BLaER1 (cell line): ENCODE measurements around the gene ARID1B.
"Not testable (repeated sequence)": the region's sequence is repeated elsewhere in the genome, so short reads cannot be mapped to it uniquely, and the experiment has no call there.

Experiments
- H3K27ac ChIP-seq: shearing (Covaris generic); formaldehyde crosslinking; 2 replicates; pipeline ENCODE4 v1.8.1; 2022
- H3K27me3 ChIP-seq: shearing (Covaris generic); formaldehyde crosslinking; 2 replicates; pipeline ENCODE4 v1.8.1; 2022
- H3K36me3 ChIP-seq: shearing (Covaris generic); formaldehyde crosslinking; 2 replicates; pipeline ENCODE4 v1.8.1; 2022
- H3K4me1 ChIP-seq: shearing (Covaris generic); formaldehyde crosslinking; 2 replicates; pipeline ENCODE4 v1.8.1; 2022
- H3K4me2 ChIP-seq: shearing (Covaris generic); formaldehyde crosslinking; 2 replicates; pipeline ENCODE4 v1.8.1; 2022
- H3K4me3 ChIP-seq: shearing (Covaris generic); formaldehyde crosslinking; 2 replicates; pipeline ENCODE4 v1.8.1; 2022
- H3K9ac ChIP-seq: shearing (Covaris generic); formaldehyde crosslinking; 2 replicates; pipeline ENCODE4 v1.8.1; 2022
- H3K9me3 ChIP-seq: shearing (Covaris generic); formaldehyde crosslinking; 2 replicates; pipeline ENCODE4 v1.8.1; 2022
- H4K20me1 ChIP-seq: shearing (Covaris generic); formaldehyde crosslinking; 2 replicates; pipeline ENCODE4 v1.8.1; 2022
- Cebpa-rat ChIP-seq: shearing (Covaris generic); IDR thresholded peaks from 2 replicates; pipeline ENCODE4 v1.8.1; 2022

Gene ARID1B

GRCh38 chr6:156980948-156981347, 203.8 kb downstream of the ARID1B start:
- TF ChIP-seq Cebpa-rat = no peak
- Histone ChIP-seq H3K9me3 (no peaks in the 10 kb centered on the region), H3K4me3 (no peak overlapping the region), H3K27ac (no peak overlapping the region), H3K9ac (no peak overlapping the region), H3K4me1 (peaks cover 75% of the 10 kb centered on the region), H3K27me3 (no peaks in the 10 kb centered on the region), H3K4me2 (0 out of 2 replicates have a peak overlapping the region, but pooled peaks have one; percentile 7), H4K20me1 (peaks cover 99% of the 10 kb centered on the region), H3K36me3 (no peaks in the 10 kb centered on the region)

GRCh38 chr6:156982168-156982567, 205.0 kb downstream of the ARID1B start:
- H3K4me1 ChIP-seq = peaks cover 72% of the 10 kb centered on the region

GRCh38 chr6:156982864-156983263, 205.7 kb downstream of the ARID1B start:
- TF ChIP-seq Cebpa-rat = peak; percentile 53; the same call in 1 of the 2 replicates
- Histone ChIP-seq H4K20me1 (peaks cover 100% of the 10 kb centered on the region), H3K4me2 (peak overlapping the region; percentile 29), H3K4me1 (peaks cover 72% of the 10 kb centered on the region)
- H3K27ac ChIP-seq, H3K36me3 ChIP-seq, H3K9me3 ChIP-seq, H3K27me3 ChIP-seq, H3K9ac ChIP-seq, H3K4me3 ChIP-seq: not testable (repeated sequence)

More at GRCh38 chr6:156982168-156982567, 205.0 kb downstream of the ARID1B start:
- Histone ChIP-seq H3K36me3 (no peaks in the 10 kb centered on the region), H3K9me3 (no peaks in the 10 kb centered on the region), H3K4me3 (no peak overlapping the region), H4K20me1 (peaks cover 99% of the 10 kb centered on the region), H3K27me3 (no peaks in the 10 kb centered on the region), H3K27ac (no peak overlapping the region), H3K4me2 (peak overlapping the region; percentile 29), H3K9ac (no peak overlapping the region)
- no peak for TF ChIP-seq Cebpa-rat

- no peaks in the 10 kb centered on the region for H3K36me3 ChIP-seq
- peaks cover 80% of the 10 kb centered on the region for H3K4me1 ChIP-seq
- peak overlapping the region; percentile 29 for H3K4me2 ChIP-seq
- H3K27me3 ChIP-seq = no peaks in the 10 kb centered on the region
- H3K9ac ChIP-seq = no peak overlapping the region
- no peak overlapping the region for H3K4me3 ChIP-seq
- peaks cover 100% of the 10 kb centered on the region for H4K20me1 ChIP-seq
- H3K9me3 ChIP-seq = no peaks in the 10 kb centered on the region
- no peak for TF ChIP-seq Cebpa-rat
- H3K27ac ChIP-seq = no peak overlapping the region
These were observed 207.1 kb downstream of the ARID1B start for GRCh38 chr6:156984178-156984738.

- no peaks in the 10 kb centered on the region for H3K27me3 ChIP-seq
- no peak overlapping the region for H3K4me2 ChIP-seq
- H3K4me1 ChIP-seq = peaks cover 83% of the 10 kb centered on the region
- no peak overlapping the region for H3K27ac ChIP-seq
- H4K20me1 ChIP-seq = peaks cover 100% of the 10 kb centered on the region
- H3K4me3 ChIP-seq = no peak overlapping the region
- no peak for TF ChIP-seq Cebpa-rat
- H3K36me3 ChIP-seq = 0 out of 2 replicates have a peak, but pooled peaks cover 4% of the 10 kb centered on the region
- H3K9me3 ChIP-seq = no peaks in the 10 kb centered on the region
- H3K9ac ChIP-seq = no peak overlapping the region
These were observed 208.1 kb downstream of the ARID1B start for GRCh38 chr6:156985309-156985708.

GRCh38 chr6:156988276-156989158, 211.3 kb downstream of the ARID1B start:
- peak overlapping the region; percentile 53 for H3K9ac ChIP-seq
- no peaks in the 10 kb centered on the region for H3K9me3 ChIP-seq
- peak overlapping the region; percentile 23; the same call in 1 of the 2 replicates for H3K4me3 ChIP-seq
- no peaks in the 10 kb centered on the region for H3K27me3 ChIP-seq
- H3K36me3 ChIP-seq = 0 out of 2 replicates have a peak, but pooled peaks cover 4% of the 10 kb centered on the region
- peak overlapping the region; percentile 62 for H3K27ac ChIP-seq
- H3K4me1 ChIP-seq = peaks cover 72% of the 10 kb centered on the region
- H3K4me2 ChIP-seq = peak overlapping the region; percentile 86
- H4K20me1 ChIP-seq = peaks cover 100% of the 10 kb centered on the region
- TF ChIP-seq Cebpa-rat = no peak

GRCh38 chr6:156989159-156989806, 212.1 kb downstream of the ARID1B start:
- H3K36me3 ChIP-seq = 0 out of 2 replicates have a peak, but pooled peaks cover 4% of the 10 kb centered on the region
- no peak overlapping the region for H3K9ac ChIP-seq
- H4K20me1 ChIP-seq = peaks cover 100% of the 10 kb centered on the region
- H3K27me3 ChIP-seq = no peaks in the 10 kb centered on the region
- H3K4me3 ChIP-seq = no peak overlapping the region
- H3K27ac ChIP-seq = no peak overlapping the region
- H3K4me2 ChIP-seq = peak overlapping the region; percentile 86
- peaks cover 72% of the 10 kb centered on the region for H3K4me1 ChIP-seq
- no peaks in the 10 kb centered on the region for H3K9me3 ChIP-seq
- TF ChIP-seq Cebpa-rat = no peak

- H3K4me3 ChIP-seq = no peak overlapping the region
- peaks cover 14% of the 10 kb centered on the region; the same call in 1 of the 2 replicates for H3K36me3 ChIP-seq
- H3K4me1 ChIP-seq = peaks cover 62% of the 10 kb centered on the region
- H3K27ac ChIP-seq = no peak overlapping the region
- H4K20me1 ChIP-seq = peaks cover 100% of the 10 kb centered on the region
- no peaks in the 10 kb centered on the region for H3K27me3 ChIP-seq
- no peaks in the 10 kb centered on the region for H3K9me3 ChIP-seq
- TF ChIP-seq Cebpa-rat = no peak
- no peak overlapping the region for H3K4me2 ChIP-seq
- no peak overlapping the region for H3K9ac ChIP-seq
These were observed 215.0 kb downstream of the ARID1B start for GRCh38 chr6:156992020-156992804.

- Histone ChIP-seq H3K9ac (no peak overlapping the region), H3K4me2 (no peak overlapping the region)
These were observed 216.5 kb downstream of the ARID1B start for GRCh38 chr6:156993713-156994112.

More at GRCh38 chr6:156993713-156994112, 216.5 kb downstream of the ARID1B start:
- TF ChIP-seq Cebpa-rat = no peak
- no peaks in the 10 kb centered on the region for H3K9me3 ChIP-seq
- no peaks in the 10 kb centered on the region for H3K27me3 ChIP-seq
- no peak overlapping the region for H3K27ac ChIP-seq
- peaks cover 24% of the 10 kb centered on the region for H3K36me3 ChIP-seq
- H3K4me1 ChIP-seq = peaks cover 47% of the 10 kb centered on the region
- peaks cover 100% of the 10 kb centered on the region for H4K20me1 ChIP-seq
- no peak overlapping the region for H3K4me3 ChIP-seq
